Neutrophil (primary cell): Measurements from ENCODE around the gene SPAG9.

Source experiments
- H3K27ac ChIP-seq: fragments of 200-600 bp; sonication (generic); 2 replicates; pipeline ENCODE4 v1.5.1; 2016; ENCODE audit warnings: mild to moderate bottlenecking, moderate library complexity
- H3K27me3 ChIP-seq: fragments of 200-600 bp; sonication (generic); 2 replicates; pipeline ENCODE4 v1.6.0; 2016; ENCODE audit warnings: mild to moderate bottlenecking
- H3K36me3 ChIP-seq: fragments of 200-600 bp; sonication (generic); 2 replicates; pipeline ENCODE4 v1.5.1; 2017
- H3K4me1 ChIP-seq, 2 experiments: fragments of 200-600 bp in 1 of 2; sonication (generic) in 1 of 2; 1 replicate in 1 of 2; 2 replicates in 1 of 2; pipeline versions ENCODE4 v1.5.1 to v1.6.1; 2013 to 2016; ENCODE audit warnings: low read depth in 1 of 2, low read length in 1 of 2, mild to moderate bottlenecking in 1 of 2, moderate library complexity in 1 of 2; ENCODE audit not compliant: control insufficient read depth in 1 of 2, insufficient read depth in 1 of 2
- H3K4me3 ChIP-seq, 2 experiments: fragments of 200-600 bp in 1 of 2; sonication (generic) in 1 of 2; 1 replicate in 1 of 2; 2 replicates in 1 of 2; pipeline ENCODE4 v1.5.1; 2013 to 2016; ENCODE audit warnings: low read depth in 1 of 2, low read length in 1 of 2, mild to moderate bottlenecking in 1 of 2, moderate library complexity in 1 of 2
- H3K9me3 ChIP-seq: fragments of 200-600 bp; sonication (generic); 2 replicates; pipeline ENCODE4 v1.5.1; 2016
- CTCF ChIP-seq: fragments of 200-600 bp; sonication (generic); IDR thresholded peaks from 2 replicates; pipeline ENCODE4 v1.5.1; 2016; ENCODE audit warnings: antibody characterized with exemption

SPAG9 gene

GRCh38 chr17:50967795-50968194 lies 152.9 kb downstream of the SPAG9 start:
- H3K4me3 ChIP-seq = no peak overlapping the region
- H3K9me3 ChIP-seq = no peaks in the 10 kb centered on the region
- no peaks in the 10 kb centered on the region for H3K4me1 ChIP-seq
- no peaks in the 10 kb centered on the region for H3K27me3 ChIP-seq
- TF ChIP-seq CTCF = no peak
- H3K27ac ChIP-seq = no peak overlapping the region
- H3K36me3 ChIP-seq = peaks cover 87% of the 10 kb centered on the region

- Histone ChIP-seq H3K27ac (no peak overlapping the region), H3K27me3 (no peaks in the 10 kb centered on the region), H3K9me3 (no peaks in the 10 kb centered on the region), H3K4me1 (no peaks in the 10 kb centered on the region), H3K4me3 (no peak overlapping the region), H3K36me3 (peaks cover 90% of the 10 kb centered on the region)
- TF ChIP-seq CTCF = no peak
These were observed 154.5 kb downstream of the SPAG9 start for GRCh38 chr17:50966163-50966666.

- TF ChIP-seq CTCF = no peak
- Histone ChIP-seq H3K4me3 (no peak overlapping the region), H3K27ac (peak overlapping the region; percentile 16), H3K27me3 (no peaks in the 10 kb centered on the region), H3K9me3 (no peaks in the 10 kb centered on the region), H3K4me1 (no peaks in the 10 kb centered on the region), H3K36me3 (peaks cover 88% of the 10 kb centered on the region)
These were observed 157.5 kb downstream of the SPAG9 start for GRCh38 chr17:50963139-50963538.

DNA sequence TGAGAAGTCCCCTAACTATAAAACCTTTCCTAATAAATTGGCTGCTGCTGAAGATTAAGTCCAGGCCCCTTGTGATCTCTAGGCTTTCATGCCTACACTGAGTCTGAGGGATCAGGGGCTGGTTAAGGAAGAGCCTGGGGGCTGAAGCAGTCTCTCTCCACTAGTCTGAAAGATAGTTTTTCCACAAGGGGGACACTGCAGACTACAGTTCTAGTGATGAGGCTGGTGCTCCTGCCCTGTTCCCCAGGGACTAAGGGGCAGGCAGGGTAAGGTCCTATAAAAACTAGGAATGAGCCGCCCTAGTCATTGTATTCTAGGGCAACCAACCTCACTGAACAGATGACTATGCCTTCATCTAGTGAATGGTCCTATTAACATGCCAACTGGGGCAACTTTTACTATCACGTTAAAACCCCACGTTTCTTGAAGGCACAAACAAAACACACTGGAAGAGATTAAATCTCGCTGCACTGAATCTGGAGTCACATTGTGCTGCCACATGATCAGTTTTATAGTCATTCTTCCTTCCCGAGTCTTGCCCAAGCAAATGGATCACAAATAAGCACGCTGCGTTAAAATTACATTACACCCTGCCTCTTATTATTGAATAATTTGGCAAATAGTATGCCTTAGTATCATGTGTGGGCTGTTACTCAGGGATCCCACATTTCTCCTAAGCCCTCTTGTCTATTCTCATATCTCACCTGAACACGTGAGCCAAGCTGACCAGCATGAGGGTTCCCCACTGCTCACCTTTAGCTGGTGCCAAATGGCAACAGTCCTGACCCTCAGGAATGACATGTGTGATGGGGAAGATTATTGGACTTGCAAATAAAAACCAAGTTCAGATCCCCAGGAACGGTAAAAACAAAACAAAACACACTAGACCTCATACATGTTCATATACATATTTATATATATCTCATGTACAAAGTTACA lies 159.1 kb downstream of the SPAG9 start:
- H3K27ac ChIP-seq = no peak overlapping the region
- no peak for TF ChIP-seq CTCF
- no peak overlapping the region for H3K4me3 ChIP-seq
- H3K9me3 ChIP-seq = no peaks in the 10 kb centered on the region
- peaks cover 0 to 2% of the 10 kb centered on the region in 2 experiments for H3K4me1 ChIP-seq
- peaks cover 80% of the 10 kb centered on the region for H3K36me3 ChIP-seq
- no peaks in the 10 kb centered on the region for H3K27me3 ChIP-seq

DNA sequence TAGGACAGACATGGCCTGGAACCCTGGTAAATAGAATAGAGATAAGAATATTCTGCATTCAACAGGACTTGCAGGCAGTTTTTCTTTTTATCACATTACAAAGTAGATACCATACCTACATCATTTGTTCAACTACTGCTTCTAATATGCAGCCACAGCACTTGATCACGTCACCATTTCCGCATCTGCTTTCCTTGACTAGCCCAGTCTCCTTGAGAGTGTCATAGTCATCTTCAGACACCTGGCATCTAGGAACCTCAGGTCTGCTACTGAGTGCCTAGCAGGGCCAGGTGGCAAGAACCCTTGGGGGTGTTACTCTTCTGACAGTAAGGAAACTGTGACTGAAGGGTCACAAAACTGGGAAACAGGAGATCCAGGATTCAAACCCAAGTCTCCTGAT lies 161.3 kb downstream of the SPAG9 start:
- no peak overlapping the region for H3K27ac ChIP-seq
- no peak for TF ChIP-seq CTCF
- no peak overlapping the region for H3K4me3 ChIP-seq
- peaks cover 12% of the 10 kb centered on the region for H3K27me3 ChIP-seq
- no peaks in the 10 kb centered on the region for H3K9me3 ChIP-seq
- H3K4me1 ChIP-seq = peaks cover 0 to 3% of the 10 kb centered on the region in 2 experiments
- peaks cover 64% of the 10 kb centered on the region for H3K36me3 ChIP-seq
